ENCODE measurements around the gene MYO5B.
A peak's percentile ranks its signal among the peaks of the same experiment; 100 is the strongest.

The MYO5B gene

DNA sequence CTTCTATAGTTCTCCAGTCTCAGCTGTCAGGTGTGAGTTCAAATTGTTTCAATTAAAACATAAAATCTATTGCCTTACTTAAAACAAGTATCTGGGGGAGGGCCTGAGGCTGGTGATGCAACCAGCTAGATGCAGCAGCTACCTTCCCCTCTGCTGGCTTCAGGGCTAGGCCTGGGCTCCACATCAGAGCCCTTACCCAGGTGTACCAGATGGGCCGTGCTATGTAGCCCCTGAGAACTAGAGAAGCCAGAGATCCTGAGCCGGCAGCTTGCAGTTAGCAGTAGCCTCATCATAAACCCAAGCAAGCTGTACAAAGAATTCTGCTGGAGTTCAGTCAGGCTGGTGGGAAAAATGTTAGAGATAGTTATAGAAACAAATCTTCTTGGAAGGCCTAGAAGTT, 284.0 kb downstream of the MYO5B start:
- TF ChIP-seq, protein P1, sequence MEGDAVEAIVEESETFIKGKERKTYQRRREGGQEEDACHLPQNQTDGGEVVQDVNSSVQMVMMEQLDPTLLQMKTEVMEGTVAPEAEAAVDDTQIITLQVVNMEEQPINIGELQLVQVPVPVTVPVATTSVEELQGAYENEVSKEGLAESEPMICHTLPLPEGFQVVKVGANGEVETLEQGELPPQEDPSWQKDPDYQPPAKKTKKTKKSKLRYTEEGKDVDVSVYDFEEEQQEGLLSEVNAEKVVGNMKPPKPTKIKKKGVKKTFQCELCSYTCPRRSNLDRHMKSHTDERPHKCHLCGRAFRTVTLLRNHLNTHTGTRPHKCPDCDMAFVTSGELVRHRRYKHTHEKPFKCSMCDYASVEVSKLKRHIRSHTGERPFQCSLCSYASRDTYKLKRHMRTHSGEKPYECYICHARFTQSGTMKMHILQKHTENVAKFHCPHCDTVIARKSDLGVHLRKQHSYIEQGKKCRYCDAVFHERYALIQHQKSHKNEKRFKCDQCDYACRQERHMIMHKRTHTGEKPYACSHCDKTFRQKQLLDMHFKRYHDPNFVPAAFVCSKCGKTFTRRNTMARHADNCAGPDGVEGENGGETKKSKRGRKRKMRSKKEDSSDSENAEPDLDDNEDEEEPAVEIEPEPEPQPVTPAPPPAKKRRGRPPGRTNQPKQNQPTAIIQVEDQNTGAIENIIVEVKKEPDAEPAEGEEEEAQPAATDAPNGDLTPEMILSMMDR (IDR thresholded peaks at IDR 0.05; ENCODE audit: low read depth, low read length, missing control alignments) = no peak
- no peak overlapping the region for H3K4me3 ChIP-seq (ENCODE audit: low read depth, low read length)
- in situ Hi-C loops (cut with HindIII; ENCODE audit: low sequenced_read_pairs) = no loop called here
- DNase-seq (ENCODE audit: low read depth) = no peak

DNA sequence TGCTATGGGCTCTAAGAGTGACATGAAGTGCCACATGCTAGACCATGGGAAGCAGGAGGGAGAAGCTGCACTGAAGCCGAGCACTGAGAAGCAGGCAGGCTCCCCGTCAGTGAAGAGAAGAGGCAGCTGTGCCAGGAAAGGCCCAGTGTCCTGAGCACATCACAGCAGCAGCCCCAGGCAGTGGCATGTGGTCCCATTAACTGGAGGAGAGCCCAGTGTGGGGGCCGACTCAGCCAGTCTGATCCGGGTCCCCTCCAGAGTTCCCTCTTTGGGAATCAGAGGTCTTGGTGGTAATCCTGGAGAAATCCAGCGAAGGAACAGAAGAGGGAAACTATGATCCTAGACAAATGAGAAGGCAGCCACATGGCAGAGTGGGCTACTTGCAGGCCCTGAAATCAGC, 284.9 kb downstream of the MYO5B start:
- in situ Hi-C loops (cut with HindIII; ENCODE audit: low sequenced_read_pairs) = no loop called here
- H3K4me3 ChIP-seq (ENCODE audit: low read depth, low read length) = no peak overlapping the region
- TF ChIP-seq, protein P1 (IDR thresholded peaks at IDR 0.05; ENCODE audit: low read depth, low read length, missing control alignments) = no peak
- DNase-seq (ENCODE audit: low read depth) = no peak

DNA sequence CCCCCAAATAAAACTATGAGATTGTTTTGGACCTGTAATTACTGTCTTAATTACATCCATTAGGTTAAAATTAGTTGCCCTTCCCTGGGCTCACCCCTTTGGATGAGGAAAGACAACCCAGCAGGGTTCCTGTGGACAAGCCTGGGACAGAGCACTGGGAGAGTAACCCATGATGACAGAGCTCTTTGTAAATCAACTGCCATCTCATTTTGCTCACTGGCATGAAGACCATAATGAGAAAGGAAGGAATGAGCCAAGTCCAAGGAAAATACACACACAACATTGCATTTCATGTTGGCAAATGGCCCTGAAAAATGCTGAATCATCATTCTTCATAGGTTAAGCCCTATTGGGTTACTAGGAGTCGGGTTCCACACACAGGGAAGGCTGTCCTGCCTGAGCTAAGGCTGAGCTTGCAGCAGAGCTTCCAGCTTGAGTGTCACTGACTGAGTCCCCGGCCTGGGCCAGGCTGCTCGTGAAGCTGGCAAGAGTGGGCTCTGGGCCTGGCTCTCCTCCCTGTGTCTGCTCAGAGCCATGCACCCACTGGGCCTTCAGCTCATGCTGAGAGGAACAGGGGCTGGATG, 287.5 kb downstream of the MYO5B start:
- in situ Hi-C loops (cut with HindIII; ENCODE audit: low sequenced_read_pairs) = no loop called here

DNA sequence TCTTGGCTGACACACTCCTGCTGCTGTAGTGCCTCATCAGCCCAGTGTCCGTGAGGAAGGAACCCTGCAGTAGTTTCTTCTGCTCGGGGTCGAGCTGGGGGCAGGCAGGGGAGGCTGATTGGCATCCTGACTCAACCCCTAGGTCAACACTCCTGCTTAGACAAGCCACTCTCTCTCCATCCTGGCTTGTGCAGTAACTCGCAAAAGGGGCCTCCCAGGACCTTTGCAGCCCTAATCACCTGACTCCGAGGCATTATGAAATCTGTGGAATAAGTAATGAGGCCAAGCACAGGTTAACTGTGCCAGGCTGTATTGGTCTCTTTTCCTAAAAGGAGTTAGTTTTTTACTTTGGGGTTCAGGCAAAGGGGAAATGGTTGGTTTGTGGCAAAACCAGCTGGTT, 289.2 kb downstream of the MYO5B start:
- in situ Hi-C loops (cut with HindIII; ENCODE audit: low sequenced_read_pairs) = no loop called here
- TF ChIP-seq, protein P1 (IDR thresholded peaks at IDR 0.05; ENCODE audit: low read depth, low read length, missing control alignments) = no peak
- no peak for DNase-seq (ENCODE audit: low read depth)
- H3K4me3 ChIP-seq (ENCODE audit: low read depth, low read length) = no peak overlapping the region

More for the DNA sequence above, 287.5 kb downstream of the MYO5B start:
- DNase-seq (ENCODE audit: low read depth) = peak; percentile 77
- TF ChIP-seq, protein P1 (IDR thresholded peaks at IDR 0.05; ENCODE audit: low read depth, low read length, missing control alignments) = no peak
- H3K4me3 ChIP-seq (ENCODE audit: low read depth, low read length) = no peak overlapping the region

DNA sequence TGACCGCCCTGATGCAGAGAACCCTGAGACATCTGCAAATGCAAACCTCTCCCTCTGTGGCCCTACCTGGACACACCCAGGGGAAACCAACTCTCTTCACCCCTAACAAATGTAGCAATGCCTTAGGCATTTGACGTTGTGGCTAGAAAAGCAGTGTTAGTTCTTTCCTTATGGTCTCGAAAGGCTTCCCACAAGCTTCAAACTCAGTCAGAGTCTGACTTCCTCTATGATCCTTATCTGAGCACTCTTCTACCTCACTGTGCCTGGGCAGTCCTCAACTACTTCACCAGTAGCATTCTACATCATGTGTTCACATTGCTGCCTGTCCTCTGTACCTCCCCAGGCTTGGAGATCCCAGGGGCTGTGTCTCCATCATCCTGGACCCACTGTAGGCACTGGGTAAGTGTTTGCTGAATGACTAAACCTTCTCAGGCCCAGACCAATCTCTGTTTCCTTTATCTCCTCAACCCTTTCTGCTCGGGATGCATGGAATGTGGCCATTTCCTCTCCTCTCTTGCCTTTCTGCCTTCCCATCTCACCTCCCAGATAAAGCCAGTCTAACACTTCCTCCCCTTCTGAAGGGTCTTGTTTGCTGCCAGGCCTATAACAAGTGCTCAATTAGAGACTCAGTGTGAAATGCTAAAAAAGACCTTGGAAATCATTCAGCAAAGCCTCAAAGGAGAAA, 289.9 kb downstream of the MYO5B start:
- TF ChIP-seq, protein P1 (IDR thresholded peaks at IDR 0.05; ENCODE audit: low read depth, low read length, missing control alignments) = no peak
- in situ Hi-C loops (cut with HindIII; ENCODE audit: low sequenced_read_pairs) = no loop called here
- H3K4me3 ChIP-seq (ENCODE audit: low read depth, low read length) = no peak overlapping the region
- DNase-seq (ENCODE audit: low read depth) = no peak

DNA sequence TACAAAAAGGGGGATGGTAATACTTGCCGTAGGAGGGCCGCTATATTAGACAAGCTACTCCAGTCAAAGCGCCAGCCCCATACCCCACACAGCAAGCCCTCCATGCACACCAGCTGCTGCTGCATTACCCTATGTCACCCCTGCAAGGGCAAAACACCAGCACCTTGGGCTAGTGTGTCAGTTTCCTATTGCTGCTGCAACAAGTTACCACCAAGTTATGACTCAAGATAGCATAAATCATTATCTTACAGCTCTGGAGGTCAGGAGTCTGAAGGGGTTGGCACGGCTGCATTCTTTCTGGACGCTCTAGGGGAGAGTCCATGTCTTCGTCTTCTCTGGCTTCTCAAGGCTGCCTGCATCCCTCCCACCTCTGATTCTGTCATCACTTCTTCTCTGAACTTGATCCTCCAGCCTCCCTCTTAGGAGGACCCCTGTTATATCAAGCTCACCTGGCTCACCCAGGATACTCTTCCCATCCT, 293.0 kb downstream of the MYO5B start:
- DNase-seq (ENCODE audit: low read depth) = no peak
- TF ChIP-seq, protein P1 (IDR thresholded peaks at IDR 0.05; ENCODE audit: low read depth, low read length, missing control alignments) = no peak
- no peak overlapping the region for H3K4me3 ChIP-seq (ENCODE audit: low read depth, low read length)
- in situ Hi-C loops (cut with HindIII; ENCODE audit: low sequenced_read_pairs) = no loop called here
